Globus pallidus (tissue), 1 donor: ENCODE data around the gene FAM120AOS.

ENCODE experiments used
- DNase-seq: peaks from one replicate; pipeline ENCODE4 v3.0.0-alpha.2; 2015; ENCODE audit warnings: low spot score

The FAM120AOS gene

DNA sequence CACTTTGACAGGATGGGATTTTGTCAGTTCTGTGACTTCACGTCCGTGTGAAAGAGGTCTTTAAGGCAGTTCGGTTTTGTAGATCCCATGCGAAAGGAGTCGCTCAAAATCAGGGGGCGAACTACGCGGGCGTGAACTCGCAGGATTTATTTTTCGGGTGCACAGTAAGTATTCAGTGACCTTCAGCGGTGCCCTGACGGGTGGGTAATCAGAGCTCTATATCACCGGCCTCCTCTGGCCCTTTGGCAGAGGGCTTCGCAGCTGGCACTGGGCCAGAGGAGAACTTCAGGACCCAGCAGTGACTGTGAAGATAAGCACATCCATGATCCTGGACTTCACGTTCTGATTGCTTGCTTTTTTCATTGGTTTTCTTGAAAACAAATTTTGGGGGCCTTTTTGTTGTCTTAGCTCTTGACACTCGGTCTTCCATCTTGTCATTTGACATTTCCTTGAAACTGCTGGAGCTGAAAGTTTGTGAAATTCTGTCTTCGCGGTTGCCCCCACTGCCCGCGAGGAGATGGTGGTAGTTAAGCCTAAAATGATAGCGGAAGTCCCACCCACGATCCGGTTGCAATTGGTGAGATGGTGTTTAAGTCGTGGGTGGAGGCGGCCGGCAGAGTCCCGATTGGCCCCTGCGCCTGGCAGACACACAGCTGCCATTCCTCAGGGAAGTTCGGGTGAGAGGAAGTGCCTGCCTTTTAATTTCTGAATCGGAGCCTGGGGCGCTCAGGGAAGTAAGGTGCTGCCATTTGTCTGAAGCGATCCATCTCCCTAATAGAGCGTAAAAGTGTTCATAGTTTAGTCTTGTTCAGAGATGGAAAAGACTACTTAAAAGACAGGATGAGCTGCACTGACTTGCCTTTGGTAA, at the start of gene FAM120AOS:
Gene FAM120AOS, minus strand, starts transcription at position 535 of the 868 bp plus-strand sequence. CDS start 872 bp downstream, outside the sequence.
- peak; percentile 98 for DNase-seq

DNA sequence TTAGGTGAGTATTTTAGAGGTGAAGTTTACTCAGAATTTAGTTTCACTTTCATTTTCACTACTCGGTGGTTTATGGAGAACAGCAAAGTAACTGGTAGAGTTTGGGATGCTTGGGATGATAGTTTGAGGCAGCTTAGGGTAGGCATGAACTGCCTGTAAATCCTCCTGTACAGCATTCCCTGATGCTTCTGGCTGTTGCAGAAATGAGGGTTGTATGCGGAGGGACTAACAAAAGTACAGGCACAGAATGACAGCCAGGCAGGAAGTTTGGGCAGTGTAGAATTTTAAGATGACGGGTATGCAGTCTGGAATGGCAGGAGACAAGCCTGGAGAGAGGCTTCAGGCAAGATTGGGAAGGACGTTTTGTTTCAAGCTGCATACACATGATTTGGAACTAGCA, 48.0 kb upstream of the FAM120AOS start:
- DNase-seq = no peak

DNA sequence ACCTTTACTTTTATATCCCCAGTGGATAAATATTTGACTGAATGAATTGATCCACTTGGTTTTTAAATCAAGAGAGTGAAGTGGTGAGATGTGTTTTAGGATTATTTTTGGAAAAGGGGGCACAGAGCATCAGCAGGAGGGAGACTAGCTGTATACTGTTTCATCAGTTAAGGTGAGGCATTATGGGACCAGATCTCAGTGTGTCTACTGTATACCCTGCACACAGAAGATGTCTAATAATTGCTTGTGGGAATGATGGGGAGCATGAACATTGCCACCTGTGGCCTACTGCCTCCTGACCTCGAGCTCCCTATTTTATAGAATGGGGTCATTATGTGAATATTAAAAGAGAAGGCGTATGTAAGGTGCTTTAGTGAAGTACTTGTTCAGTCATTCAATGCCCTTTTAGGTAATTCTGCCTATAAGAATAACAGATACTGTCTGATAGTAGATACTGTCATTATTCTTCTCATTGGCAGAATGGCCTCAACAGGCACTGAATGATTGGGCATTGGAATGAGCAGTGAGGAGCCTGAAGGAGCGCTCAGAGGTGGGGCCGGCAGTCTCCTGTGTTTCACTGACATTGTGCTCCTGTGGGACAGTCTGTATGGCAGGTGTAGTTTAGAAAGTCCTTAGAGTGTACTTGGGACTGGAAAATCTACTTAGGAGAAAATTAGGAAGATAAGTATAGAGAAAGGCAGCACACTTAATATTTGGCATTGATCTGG, 47.4 kb upstream of the FAM120AOS start:
- DNase-seq = no peak

DNA sequence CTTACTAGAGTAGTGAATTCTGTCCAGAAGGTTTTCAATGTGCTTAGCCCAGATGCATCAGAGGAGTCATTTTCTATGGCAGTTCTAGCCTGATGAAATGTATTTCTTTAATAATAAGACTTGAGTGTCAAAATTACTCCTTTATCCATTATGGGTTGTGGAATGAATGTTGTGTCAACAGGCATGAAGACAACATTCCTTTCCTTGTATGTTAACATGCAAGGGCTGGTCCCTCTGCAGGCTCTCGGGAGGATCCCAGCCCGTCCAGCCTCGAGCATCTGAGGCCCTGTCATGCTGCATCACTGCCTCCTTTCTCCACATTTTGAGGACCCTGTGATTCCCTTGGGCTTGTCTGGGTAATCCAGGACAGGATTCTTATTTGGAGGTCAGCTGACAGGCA, 42.9 kb upstream of the FAM120AOS start:
- no peak for DNase-seq

DNA sequence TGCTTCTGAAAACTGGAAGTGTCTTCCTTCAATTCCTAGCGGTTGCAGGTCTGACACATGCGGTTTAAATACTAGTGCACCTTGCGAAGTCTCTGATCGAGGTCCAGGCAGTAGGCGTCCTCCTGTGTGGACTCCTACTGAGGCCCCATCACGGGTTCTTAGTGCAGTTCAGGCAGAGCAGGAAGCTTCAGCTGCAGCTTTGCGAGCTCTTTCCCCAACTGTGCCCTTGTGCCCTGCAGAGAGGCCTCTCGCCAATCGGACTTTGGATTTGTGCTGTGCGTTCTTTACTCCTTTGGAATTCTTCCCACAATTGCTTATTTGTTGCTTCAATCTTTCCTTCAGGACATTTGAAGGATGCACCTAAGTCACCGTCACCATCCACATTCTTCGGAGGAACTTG, 40.6 kb upstream of the FAM120AOS start:
- DNase-seq = no peak

DNA sequence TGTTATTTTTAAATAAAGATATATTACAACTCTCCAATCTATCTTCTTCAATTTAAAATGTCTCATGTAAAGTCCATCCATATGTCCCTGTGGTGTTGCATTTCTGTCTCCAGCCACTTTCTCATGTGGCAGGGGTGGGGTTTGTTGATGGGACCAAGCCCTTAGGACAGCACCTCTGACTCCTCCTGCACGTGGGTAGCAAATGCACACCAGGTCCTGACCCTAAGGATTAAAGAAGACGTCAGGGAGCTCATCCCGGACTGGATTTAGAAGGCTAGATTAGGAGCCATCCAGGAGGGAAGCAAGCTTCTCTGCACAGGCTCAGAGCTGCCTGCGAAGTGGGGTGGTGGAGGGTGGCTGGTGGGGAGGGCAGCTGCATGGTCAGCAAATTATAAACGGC, 38.9 kb upstream of the FAM120AOS start:
- DNase-seq = no peak

DNA sequence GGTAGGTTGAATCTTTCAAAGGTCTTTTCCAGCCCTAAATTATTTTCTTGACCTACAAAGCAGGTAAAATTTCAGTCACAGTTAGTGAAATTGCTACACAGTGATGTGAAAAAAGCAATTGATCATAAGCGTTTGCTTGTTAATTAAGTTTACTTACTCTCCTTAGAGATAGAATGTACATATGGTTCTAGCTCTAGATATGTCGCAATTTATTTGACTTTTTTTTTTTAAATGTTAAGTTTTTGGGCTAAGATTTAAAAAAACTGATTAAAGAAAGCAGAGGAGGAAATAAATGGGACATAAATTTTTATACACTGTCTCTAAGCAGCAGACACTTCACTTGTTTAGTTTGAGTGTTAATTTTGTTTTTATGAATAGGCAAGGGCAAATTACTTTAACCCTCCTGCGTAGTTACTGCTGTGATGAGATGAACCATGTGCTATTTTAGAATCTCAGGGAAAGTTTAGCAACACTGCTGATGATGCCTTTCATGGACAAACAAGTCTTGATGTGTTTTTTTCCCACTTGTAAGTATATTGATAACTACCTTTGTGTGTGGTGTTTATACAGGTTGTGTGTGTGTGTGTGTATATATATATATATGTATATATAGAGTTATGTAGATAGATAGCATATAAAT, 38.3 kb upstream of the FAM120AOS start:
- DNase-seq = no peak

DNA sequence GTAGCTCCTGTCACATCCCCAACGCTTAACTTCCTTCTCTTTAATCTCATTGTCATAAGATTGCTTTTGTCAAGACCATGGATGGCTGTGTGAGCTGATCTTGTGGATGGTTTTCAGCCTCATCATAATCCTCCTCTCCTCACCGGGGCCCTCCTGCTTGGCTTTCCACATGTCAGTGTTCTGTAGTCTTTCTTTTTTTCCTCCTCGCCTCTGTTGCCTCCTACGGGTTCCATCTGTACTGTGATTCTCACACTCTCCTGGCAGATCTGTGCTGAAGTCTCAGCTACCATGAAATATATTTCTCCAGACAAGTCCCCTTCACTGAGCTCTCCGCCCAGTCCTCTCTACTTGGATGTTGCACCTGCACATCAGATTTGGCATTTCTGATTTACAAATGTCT, 34.9 kb upstream of the FAM120AOS start:
- no peak for DNase-seq

DNA sequence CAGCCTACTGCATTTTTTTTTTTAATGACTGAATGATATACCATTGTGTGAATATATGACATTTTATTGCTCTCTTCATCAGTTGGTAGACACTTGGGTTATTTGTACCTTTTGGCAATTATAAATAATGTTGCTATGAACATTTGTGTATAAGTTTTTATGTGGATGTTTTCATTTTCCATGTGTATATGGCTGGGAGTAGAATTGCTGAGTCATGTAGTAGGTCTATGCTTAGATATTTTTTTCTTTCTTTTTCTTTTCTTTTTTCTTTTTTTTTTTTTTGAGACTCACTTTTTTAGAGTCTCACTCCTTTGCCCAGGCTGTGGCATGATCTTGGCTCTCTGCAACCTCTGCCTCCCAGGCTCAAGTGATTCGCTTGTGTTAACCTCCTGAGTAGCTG, 32.9 kb upstream of the FAM120AOS start:
- no peak for DNase-seq

DNA sequence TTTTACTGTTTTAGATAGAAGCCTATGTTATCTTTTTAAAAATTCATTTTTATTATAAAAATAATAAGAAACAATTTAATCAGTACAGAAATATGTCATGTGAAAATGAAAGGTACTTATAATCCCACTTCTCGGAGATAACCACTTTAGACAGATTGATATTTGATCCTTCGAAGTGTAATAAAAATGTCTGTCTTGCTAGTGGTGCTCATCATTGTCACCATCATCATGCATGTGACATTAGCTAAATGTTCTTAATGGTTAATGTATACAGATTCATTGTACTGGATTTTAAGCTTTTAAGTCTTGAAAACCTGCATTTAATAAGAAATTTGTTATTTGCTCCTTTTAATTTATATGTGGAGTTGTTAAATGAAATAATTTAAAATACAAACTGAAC, 30.1 kb upstream of the FAM120AOS start:
- no peak for DNase-seq

DNA sequence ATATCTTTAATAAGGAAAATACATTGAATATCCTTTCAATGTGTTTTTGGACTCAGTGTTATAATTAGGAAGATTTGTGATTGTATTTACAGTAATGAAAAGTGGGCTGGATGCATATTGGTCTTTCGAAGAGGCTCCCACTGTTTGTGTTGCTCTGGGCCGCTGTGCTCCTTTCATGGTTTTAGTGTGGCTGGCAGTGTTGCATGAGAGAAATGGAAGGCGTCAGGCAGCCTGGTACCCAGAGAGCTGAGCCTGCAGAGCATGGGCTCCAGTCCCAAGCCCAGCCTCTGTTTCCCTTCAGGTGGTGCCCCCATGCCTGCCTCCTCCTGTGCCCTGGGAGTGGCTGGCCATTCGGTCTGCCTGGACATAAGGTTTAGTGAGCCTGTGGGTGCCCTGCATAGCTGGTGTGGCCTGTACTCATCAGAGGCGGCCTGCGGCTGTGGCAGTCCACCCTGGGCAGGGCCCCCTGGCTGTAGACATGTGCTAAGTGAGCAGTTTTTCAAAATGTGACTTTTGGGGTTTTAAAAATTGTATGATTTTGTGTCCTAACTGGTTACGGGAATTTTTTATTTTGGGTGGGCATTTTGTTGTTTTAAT, 27.4 kb upstream of the FAM120AOS start:
- no peak for DNase-seq

DNA sequence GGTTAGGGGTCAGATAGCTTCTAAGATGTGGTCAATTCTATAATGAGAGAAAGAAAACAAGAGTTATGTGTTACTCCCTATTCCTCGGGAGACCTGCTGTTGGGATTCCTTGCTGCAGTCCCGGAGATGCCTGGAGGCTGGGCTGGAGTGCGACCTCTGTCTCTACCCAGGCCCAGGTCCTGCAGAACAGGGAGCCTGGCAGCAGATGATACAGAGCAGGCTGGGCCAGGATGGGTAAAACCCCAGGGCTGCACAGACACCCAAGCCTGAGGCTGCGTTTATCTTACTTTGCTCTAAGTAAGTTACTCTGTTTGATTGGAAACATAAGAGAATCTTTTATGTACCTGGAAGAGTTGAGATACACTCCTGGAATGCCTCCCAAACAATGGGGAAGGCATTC, 26.9 kb upstream of the FAM120AOS start:
- DNase-seq = no peak

DNA sequence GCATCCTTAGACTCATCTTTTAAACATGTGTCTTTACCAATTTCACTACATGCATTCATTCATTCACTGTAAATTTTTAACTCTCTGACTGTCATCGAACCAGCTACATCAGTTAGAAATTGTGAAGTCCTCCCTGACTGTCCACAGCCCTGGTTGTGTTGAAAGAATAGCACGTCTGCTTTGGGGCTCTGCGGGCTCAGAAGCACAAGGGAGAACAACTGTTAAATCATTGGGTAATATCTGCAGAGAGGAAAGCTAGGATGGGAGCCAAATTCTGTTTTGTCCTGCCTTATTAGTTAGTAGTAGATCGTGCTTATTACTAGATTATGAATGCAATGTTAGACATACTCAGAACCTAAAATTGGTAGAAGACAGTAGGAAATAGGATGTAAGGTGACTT, 26.3 kb upstream of the FAM120AOS start:
- DNase-seq = no peak

DNA sequence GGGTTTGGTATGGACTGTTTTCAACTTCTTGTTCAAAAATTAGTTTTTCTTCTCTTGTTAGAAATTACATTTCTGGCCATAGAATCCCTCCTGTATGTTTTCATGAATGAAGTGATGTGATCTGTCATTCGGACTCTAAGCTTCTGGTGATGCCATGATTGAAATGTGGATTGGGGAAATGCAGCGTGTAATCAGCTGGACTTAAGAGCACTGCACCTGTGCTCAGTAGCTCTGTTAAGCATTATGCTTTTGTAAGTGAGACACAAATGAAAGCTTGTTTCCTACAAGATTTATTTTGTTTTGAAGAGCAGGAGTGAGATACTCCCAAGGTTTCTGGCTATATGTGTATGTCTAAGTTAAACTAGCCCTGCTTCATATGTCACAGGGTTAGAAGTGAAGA, 24.0 kb upstream of the FAM120AOS start:
- DNase-seq = no peak

DNA sequence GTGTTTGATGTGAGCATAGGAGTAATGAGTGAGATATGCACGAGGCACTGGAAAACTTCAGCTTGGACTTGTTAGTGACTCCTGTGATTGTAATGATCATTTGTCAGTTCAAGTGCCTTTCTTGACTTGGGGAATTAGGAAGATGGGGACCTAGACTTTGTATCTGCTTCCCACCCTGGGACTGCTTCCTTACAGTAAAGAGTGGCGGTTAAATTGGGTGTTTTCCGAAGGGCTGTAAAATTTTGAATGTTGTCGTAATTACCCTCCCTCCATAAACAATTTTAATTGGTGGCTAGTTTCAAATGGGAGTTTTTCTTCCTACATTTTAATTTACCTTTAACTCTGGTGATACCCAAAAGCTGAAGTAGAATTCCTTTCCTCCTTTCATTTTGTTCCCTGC, 23.5 kb upstream of the FAM120AOS start:
- DNase-seq = no peak

DNA sequence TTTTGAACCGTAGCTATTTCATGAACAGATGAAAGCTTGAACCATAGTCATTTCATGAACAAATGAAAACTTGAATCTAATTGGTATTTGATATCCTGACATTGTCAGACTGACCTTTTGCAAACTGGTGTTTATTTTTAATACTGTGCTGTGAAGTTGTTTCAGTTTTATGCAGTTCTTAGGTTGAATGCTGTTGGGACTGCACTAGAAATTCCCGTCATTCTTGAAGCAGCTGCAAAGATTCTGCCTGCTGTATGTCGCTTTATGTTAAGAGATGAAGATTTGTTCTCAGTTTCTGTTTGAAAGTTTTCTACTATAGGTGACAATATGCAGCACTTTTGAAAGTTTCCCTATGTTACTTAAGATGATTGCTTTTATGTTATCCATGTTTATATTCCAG, 22.5 kb upstream of the FAM120AOS start:
- DNase-seq = no peak

DNA sequence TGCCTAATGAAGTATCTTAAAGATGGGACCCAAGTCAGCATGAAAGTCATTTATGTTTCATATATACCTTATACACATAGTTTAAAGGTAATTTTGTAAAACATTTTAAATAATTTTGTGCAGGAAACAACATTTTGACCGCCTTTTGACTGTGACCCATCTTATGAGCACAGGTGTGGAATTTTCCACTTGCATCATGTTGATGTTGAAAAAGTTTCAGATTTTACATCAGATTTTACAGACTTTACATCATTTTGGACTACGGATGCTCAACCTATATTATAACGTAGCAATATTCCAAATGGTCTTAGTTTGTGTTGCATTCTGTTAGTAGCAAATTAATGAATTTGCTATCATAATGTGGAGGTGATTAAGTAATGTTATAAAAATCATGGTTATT, 21.7 kb upstream of the FAM120AOS start:
- DNase-seq = no peak

DNA sequence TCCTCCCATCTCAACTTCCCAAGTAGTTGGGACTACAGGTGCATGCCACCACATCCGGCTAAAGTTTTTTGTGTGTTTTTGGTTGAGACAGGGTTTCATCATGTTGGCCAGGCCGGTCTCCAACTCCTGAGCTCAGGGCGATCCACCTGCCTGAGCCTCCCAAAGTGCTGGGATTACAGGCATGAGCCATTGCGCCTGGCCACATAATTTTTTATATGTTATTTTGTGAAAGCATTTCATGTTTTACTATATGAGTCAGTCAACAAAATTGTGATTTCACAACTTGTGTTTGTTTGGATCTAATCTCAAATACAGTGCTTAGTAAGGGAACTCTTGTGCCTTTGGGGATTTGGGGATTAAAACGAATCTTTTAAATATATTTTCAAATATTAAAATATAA, 20.0 kb upstream of the FAM120AOS start:
- DNase-seq = no peak

DNA sequence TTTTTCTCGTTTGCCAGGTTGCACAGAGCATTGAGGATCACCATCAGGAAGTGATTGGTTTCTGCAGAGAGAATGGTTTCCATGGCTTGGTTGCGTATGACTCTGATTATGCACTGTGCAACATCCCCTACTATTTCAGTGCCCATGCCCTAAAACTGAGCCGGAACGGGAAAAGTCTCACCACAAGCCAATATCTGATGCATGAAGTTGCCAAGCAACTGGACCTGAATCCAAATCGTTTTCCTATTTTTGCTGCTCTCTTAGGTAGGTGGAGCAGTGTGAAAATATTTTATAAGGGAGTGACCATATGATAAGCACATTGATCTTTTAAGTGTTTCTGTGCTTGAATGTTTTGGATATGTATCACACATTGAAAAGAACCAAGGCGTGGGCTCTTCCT, 17.7 kb upstream of the FAM120AOS start:
- DNase-seq = no peak

DNA sequence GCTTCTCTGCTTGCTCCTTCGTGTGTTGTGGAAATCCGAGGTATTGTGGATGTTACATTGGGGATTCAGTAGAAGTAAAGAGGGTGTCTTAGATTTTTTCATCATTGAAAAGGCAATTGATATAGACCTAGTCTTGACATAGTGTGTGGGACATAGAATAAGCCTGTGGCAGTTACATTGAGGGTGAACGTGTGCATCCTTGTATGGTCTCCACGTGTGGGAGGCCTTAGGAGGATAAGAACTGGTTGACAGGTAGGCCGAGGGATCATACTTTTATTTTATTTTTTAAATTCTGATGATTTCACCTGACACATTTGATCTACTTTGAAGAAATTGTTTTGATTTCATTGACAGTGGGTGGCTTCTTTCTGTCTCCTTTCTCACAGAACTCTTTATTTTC, 17.0 kb upstream of the FAM120AOS start:
- DNase-seq = no peak

DNA sequence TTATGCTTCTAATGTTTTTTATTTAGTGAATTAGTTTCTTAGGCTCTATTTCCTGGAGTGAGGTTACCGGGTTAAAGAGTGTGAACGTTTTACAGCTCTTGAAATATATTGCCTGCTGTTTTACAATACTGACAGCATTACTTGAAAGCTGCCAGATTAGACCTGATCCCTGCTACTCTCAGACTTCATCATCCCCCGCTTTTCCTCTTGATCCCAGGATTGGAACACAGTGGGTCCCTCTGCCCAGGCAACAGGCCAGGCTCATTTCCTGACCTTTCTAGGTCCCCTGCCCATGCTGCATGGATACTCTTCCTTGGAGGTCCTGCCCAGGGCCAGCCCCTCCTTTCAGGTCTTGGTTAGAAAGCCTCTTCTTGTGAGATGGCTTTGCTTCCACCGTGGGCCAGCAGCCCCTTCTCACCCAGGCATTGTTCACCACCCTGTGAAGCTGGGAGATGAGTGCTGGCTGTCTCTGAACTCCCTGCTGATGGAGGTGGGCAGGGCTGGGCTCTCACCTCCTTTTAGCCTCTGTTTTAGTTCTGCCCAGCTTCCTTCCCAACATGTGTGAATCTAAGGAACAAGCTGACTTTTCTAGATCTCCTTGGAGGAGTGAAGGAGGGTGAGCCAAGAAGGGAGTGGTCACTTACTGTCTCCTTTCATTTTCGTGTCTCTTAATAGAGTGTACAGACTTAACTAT, 15.5 kb upstream of the FAM120AOS start:
- DNase-seq = no peak

DNA sequence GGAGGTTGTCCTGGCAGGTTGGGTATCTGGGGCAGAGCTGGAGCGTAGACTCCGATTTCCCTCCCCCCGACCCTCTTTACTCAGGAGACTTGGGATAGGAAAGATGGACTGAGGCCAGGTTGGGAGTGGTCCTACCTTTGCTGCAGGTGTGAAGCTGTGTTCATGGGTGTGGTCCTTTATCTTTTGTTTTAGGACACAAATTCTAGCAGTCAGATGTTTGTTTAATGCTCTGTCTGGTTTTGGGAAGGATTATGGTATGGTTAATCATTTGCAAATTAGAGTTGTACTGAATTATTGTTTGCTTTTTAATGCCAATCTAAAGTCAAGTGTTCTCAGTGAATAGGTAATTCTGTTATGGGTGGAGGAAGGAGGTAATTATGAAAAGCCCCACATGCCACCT, 14.1 kb upstream of the FAM120AOS start:
- no peak for DNase-seq
